Keratinocyte (primary cell): ENCODE measurements around the gene CACNA1I. TPM values are rescaled to one million over a fixed set of nuclear protein-coding genes. Genes with fewer than 3 reads are reported as not detected.
A peak's percentile ranks its signal among the peaks of the same experiment; 100 is the strongest.

Experiments
- DNase-seq: peaks from one replicate; pipeline ENCODE4 v3.0.0-alpha.2; 2011; ENCODE audit warnings: low read depth, missing footprints, low spot score
- FAIRE-seq: peaks from 2 replicates; lab custom pipeline; 2011; peaks lifted over from hg19 to GRCh38; lab: Jason Lieb, UNC
- H2AFZ ChIP-seq: 2 replicates; pipeline ENCODE4 v1.6.0; 2012; ENCODE audit warnings: low read length, control low read depth, inconsistent platforms; ENCODE audit not compliant: control insufficient read depth
- H3K27ac ChIP-seq: 2 replicates; pipeline ENCODE4 v1.5.1; 2011; ENCODE audit warnings: low read length; ENCODE audit not compliant: control insufficient read depth, insufficient read depth
- H3K27me3 ChIP-seq: 3 replicates; pipeline ENCODE4 v1.6.0; 2011; ENCODE audit warnings: low read length; ENCODE audit not compliant: control insufficient read depth, insufficient read depth; ENCODE audit errors: extremely low read depth
- H3K36me3 ChIP-seq, 2 experiments: 2 replicates in 1 of 2; 3 replicates in 1 of 2; pipeline ENCODE4 v1.5.1; 2011; ENCODE audit warnings: low read length in 2 of 2, mild to moderate bottlenecking in 1 of 2; ENCODE audit not compliant: control insufficient read depth in 2 of 2, insufficient read depth in 2 of 2; ENCODE audit errors: extremely low read depth in 1 of 2
- H3K4me1 ChIP-seq: 3 replicates; pipeline ENCODE4 v1.5.1; 2011; ENCODE audit warnings: low read length; ENCODE audit not compliant: control insufficient read depth, insufficient read depth; ENCODE audit errors: extremely low read depth
- H3K4me2 ChIP-seq: 3 replicates; pipeline ENCODE4 v1.6.0; 2011; ENCODE audit warnings: low read depth, low read length; ENCODE audit not compliant: control insufficient read depth, insufficient read depth; ENCODE audit errors: extremely low read depth
- H3K4me3 ChIP-seq, 3 experiments: fragments of 200-600 bp in 1 of 3; sonication (generic) in 1 of 3; 2 replicates in 2 of 3; 3 replicates in 1 of 3; pipeline ENCODE4 v1.5.1; 2011 to 2016; ENCODE audit warnings: low read length in 3 of 3, mild to moderate bottlenecking in 3 of 3, control low read depth in 2 of 3, inconsistent platforms in 1 of 3, low read depth in 1 of 3, mixed read lengths in 1 of 3, mixed run types in 1 of 3, moderate library complexity in 1 of 3; ENCODE audit not compliant: control insufficient read depth in 2 of 3, insufficient read depth in 2 of 3; ENCODE audit errors: extremely low read depth in 1 of 3
- H3K79me2 ChIP-seq: 2 replicates; pipeline ENCODE4 v1.6.0; 2012; ENCODE audit warnings: low read length; ENCODE audit not compliant: control insufficient read depth, insufficient read depth
- H3K9ac ChIP-seq: 3 replicates; pipeline ENCODE4 v1.6.0; 2011; ENCODE audit warnings: low read length; ENCODE audit not compliant: control insufficient read depth, insufficient read depth; ENCODE audit errors: extremely low read depth
- H3K9me1 ChIP-seq: 3 replicates; pipeline ENCODE4 v1.6.0; 2011; ENCODE audit warnings: low read length; ENCODE audit not compliant: control insufficient read depth, insufficient read depth; ENCODE audit errors: extremely low read depth
- H3K9me3 ChIP-seq: 2 replicates; pipeline ENCODE4 v1.5.1; 2012; ENCODE audit warnings: low read depth, low read length; ENCODE audit not compliant: control insufficient read depth
- H4K20me1 ChIP-seq: 3 replicates; pipeline ENCODE4 v1.6.0; 2011; ENCODE audit warnings: low read length; ENCODE audit not compliant: control insufficient read depth, insufficient read depth; ENCODE audit errors: extremely low read depth
- CTCF ChIP-seq, 3 experiments: IDR thresholded peaks in 1 of 3; conservative IDR thresholded peaks in 1 of 3; optimal IDR thresholded peaks in 1 of 3; 2 replicates in 2 of 3; 3 replicates in 1 of 3; pipeline versions ENCODE3 to v1.5.1; 2011; ENCODE audit warnings: low read length in 3 of 3, mild to moderate bottlenecking in 3 of 3, moderate library complexity in 2 of 3, control low read depth in 1 of 3, inconsistent platforms in 1 of 3; ENCODE audit not compliant: insufficient read depth in 2 of 3; ENCODE audit errors: extremely low read depth in 1 of 3
- EZH2 ChIP-seq: IDR thresholded peaks from one replicate; pipeline ENCODE4 v1.6.1; 2012; ENCODE audit warnings: inconsistent platforms, mild to moderate bottlenecking, low read length, moderate library complexity
- dilution Hi-C: fragments of 300-500 bp; cut with MboI; formaldehyde crosslinking; loops from one replicate; pipeline ENCODE4 v1.7.0; 2020; ENCODE audit warnings: low sequenced_read_pairs; ENCODE audit not compliant: extremely low pct_ligation_motif_present
- polyA plus RNA-seq, 5 experiments: library from polyadenylated mRNA; depleted of rRNA in 3 of 5; stranded (reverse) in 3 of 5; stranded (forward) in 1 of 5; unstranded in 1 of 5; fragments of >200 nt; gene quantifications; 1 replicate in 1 of 5; 2 replicates in 3 of 5; 3 replicates in 1 of 5; pipeline versions ENCODE4 v1.2.1 to v1.2.3, GENCODE V29; 2011 to 2012; ENCODE audit warnings: missing spikeins in 2 of 5, low read depth in 1 of 5, low replicate concordance in 1 of 5

Gene CACNA1I
- polyA plus RNA-seq, 1 donor (not counting 4 experiments of a cell fraction or from before 2014, with no cell fraction given), result not detected

GRCh38 chr22:39563571-39564428 lies 6.8 kb upstream of the CACNA1I start:
- peaks cover 17% of the 10 kb centered on the region for H3K4me1 ChIP-seq
- peaks cover 23% of the 10 kb centered on the region for H3K27me3 ChIP-seq
- H3K4me3 ChIP-seq, result no peak overlapping the region
- no peak overlapping the region for H2AFZ ChIP-seq
- dilution Hi-C loops, result no loop called here
- H3K4me2 ChIP-seq, result no peak overlapping the region
- no peaks in the 10 kb centered on the region for H3K79me2 ChIP-seq
- peaks cover 3% of the 10 kb centered on the region for H3K9me3 ChIP-seq
- H3K27ac ChIP-seq, result no peak overlapping the region
- no peaks in the 10 kb centered on the region for H3K36me3 ChIP-seq
- FAIRE-seq (peak; percentile 32), DNase-seq (no peak)
- no peaks in the 10 kb centered on the region for H3K9me1 ChIP-seq
- no peak for TF ChIP-seq EZH2
- TF ChIP-seq CTCF (optimal IDR thresholded peaks at IDR 0.05 in 1 of 3, IDR thresholded peaks at IDR 0.05 in 1 of 3, conservative IDR thresholded peaks at IDR 0.05 in 1 of 3; ENCODE audit: extremely low read depth in 1 of 3, insufficient read depth in 2 of 3, low read length in 3 of 3), result no peak
- H4K20me1 ChIP-seq, result no peaks in the 10 kb centered on the region
- no peak overlapping the region for H3K9ac ChIP-seq

GRCh38 chr22:39565414-39565944 lies 5.1 kb upstream of the CACNA1I start:
- FAIRE-seq (no peak), DNase-seq (no peak)
- Histone ChIP-seq H3K79me2 (no peaks in the 10 kb centered on the region), H3K27ac (no peak overlapping the region), H4K20me1 (no peaks in the 10 kb centered on the region), H2AFZ (no peak overlapping the region), H3K9me1 (no peaks in the 10 kb centered on the region), H3K9ac (no peak overlapping the region), H3K9me3 (peaks cover 3% of the 10 kb centered on the region), H3K36me3 (no peaks in the 10 kb centered on the region), H3K4me3 (no peak overlapping the region), H3K4me1 (peaks cover 14% of the 10 kb centered on the region), H3K4me2 (no peak overlapping the region), H3K27me3 (peaks cover 7% of the 10 kb centered on the region)
- dilution Hi-C loops, result no loop called here
- no peak for TF ChIP-seq CTCF (optimal IDR thresholded peaks at IDR 0.05 in 1 of 3, IDR thresholded peaks at IDR 0.05 in 1 of 3, conservative IDR thresholded peaks at IDR 0.05 in 1 of 3; ENCODE audit: extremely low read depth in 1 of 3, insufficient read depth in 2 of 3, low read length in 3 of 3)
- no peak for TF ChIP-seq EZH2
